Measurements from ENCODE around the gene ARL3.
"Not testable (repeated sequence)": the region's sequence is repeated elsewhere in the genome, so short reads cannot be mapped to it uniquely, and the experiment has no call there.

Gene ARL3

DNA sequence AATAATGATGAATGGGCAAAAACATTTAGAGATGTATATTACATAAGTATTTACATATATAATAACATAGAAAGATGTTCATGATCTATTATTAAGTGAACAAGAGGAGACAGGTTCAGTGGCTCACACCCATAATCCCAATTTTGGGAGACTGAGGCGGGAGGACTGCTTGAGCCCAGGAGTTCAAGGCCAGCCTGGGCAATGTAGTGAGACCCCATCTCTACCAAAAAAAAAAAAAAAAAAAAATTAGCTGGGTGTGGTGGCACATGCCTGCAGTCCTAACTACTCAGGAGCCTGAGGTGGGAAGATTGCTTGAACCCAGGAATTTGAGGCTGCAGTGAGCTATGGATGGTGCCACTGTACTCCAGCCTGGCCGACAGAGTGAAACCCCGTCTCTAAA lies 12.4 kb downstream of the ARL3 start:
- DNase-seq: no peak

DNA sequence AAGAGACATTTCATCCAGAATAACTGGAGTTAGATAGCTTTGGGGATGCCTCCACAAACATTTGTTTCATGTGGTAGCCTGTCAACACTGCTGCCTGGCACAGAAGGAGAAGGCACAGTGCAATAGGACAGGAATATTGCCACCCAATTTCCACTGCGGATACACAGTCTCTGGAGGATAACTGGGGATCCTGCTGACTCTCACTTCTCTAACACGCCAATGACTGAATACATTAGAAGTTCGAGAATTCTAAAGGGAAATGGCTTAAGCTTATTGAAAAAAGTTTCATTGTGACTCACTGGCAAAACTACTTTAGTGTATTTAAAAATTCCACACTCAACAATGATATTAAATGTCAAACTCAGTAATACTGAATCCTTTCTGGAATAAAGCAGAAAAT lies 12.9 kb downstream of the ARL3 start:
- no peak for DNase-seq

DNA sequence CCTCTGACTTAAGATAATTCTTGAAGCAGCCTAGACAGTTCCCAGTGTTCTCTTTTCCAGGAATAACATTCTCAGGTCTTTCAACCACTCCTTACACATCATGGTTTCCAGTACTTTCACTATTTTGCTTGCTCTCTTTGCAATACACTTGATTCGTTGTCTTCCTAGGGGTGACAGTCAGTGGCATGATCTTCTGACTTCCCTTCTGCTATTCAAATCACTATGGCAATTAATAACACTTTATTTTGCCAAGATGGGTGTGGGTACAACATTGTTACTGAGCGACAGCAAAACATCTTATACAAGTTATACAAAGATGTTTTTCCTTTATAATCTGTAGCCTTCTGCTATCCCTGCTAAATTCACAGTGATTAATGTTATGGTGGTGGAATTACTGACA lies 15.3 kb downstream of the ARL3 start:
- no peak for DNase-seq

DNA sequence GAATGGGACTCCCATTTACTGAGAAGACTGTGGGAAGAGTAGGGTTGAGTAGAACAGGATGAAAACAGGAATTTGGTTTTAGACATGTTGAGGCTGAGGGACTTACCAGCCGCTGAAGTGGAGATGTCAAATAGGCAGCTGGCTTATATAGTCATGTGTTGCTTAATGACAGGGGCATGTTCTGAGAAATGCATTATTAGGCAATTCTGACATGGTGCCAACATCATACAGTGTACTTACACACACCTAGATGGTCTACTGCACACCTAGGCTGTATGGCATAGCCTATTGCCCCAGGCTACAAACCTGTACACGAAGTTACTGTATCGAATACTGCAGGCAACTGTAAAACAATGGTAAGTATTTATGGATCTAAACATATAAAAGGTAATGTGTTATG lies 17.5 kb downstream of the ARL3 start:
- no peak for DNase-seq

DNA sequence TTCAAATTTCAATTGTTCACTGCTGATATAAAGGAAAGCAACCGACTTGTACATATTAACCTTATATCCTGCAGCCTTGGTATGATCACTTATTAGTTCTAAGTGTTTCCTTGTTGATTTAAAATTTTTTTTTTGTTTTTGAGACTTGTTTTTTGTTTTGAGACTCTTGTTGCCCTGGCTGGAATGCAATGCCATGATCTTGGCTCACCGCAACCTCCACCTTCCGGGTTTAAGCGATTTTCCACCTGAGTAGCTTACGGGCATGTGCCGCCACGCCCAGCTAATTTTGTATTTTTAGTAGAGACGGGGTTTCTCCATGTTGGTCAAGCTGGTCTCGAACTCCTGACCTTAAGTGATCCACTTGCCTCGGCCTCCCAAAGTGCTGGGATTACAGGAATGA lies 18.8 kb downstream of the ARL3 start:
- DNase-seq: not testable (repeated sequence)

DNA sequence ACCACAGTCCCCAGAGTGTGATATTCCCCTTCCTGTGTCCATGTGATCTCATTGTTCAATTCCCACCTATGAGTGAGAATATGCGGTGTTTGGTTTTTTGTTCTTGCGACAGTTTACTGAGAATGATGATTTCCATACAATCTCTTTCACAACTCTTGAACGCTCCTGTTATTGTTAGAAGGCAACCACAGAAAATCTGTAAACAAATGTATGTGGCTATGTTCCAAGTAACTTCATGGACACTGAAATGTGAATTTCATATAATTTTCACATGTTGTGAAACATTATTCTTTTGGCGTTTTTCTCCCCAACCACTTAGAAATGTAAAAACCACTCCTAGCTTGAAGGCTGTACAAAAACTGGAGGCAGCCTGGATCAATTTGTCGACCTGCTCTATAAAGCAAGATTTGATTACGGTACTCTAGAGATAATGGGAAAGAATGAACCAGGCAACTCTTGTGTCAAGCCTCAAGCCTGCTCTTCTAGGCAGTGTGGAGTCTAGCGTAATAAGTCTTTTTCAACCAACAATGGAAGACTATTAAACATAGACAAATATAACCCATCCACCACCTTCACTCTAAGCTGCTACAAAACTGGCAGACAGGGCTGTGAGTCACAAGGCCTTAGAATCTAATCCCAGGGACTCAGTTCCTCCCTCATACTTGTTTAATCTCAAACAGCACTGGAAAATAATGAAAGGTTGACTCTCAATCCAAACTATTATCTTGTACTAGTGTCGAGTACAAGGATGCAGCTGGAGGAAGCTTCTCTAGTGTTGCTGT lies 22.7 kb downstream of the ARL3 start:
- no peak for DNase-seq

DNA sequence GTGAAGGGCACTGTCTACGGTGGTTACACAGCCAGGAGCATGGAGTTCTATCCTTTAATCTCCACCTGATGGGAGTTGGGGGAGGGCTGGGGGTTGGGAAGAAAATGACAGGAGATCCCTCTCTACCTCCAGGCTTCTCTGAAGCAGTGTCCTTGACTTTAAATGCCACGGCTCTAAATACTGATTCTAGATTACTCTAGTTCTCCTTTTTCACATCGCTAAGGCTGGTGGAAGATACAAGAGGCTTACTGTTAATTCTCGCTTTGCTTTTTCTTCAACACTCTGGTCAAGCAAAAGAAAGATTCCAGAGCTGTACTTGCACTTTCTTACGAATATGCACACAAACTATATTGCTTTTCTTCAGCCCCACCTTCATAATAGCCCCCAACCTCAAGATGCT lies 30.5 kb downstream of the ARL3 start:
- DNase-seq: no peak

DNA sequence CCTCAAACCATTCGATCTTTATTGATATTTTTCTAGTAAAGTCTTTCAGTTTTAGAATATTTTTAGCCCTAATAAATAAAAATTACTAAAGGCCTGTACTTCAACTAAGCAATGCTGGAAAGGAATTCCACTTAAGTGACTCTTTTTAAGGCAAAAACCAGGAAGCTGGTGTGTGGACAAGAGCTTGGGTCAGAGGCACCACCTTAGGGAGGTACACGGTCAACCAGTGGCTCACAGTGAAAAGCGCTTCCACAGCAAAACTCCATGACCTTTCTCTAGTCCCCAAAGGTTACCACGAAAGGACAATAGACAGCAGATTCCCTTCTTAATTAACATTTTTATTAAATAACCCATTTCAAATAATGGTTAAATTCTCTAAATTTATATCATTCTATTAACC lies 31.2 kb downstream of the ARL3 start:
- DNase-seq: no peak

DNA sequence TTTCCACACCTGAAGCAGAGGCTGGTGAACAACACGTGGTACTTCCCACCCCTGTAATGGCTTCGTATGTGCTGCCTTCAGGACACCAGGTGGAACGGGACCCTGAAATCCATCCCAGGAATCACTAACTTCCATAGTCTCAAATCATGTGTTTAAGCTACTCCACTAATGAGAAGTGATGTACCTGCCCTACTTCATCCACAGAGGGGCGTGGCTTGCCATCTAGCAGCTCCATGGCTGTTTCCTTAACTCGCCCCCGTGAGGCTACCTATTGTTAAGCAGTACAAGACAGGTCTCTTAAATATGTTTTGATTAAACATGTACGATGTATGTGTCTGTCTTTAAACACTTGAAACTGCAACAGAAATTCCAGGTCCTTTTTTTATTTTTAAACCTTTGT lies 31.8 kb downstream of the ARL3 start:
- no peak for DNase-seq

DNA sequence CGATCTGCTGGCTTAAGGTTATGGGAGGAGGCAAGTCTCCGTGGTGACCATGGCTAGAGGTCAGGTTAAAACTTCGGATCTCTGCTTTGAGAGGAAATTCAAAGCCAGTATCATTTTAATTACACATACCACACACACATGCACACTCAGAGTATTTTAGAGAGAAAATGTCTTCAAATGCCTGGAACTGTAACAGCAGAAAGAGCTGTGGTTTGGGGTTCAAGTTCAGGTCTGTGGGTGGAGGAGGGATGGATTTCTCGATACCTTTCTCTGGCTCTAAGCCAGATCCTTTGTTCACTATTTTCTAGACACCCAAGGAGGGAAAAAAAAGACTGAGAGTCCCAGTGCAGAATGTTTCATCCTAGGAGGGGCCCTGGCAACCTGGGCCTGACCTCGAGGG lies 32.5 kb downstream of the ARL3 start:
- no peak for DNase-seq

DNA sequence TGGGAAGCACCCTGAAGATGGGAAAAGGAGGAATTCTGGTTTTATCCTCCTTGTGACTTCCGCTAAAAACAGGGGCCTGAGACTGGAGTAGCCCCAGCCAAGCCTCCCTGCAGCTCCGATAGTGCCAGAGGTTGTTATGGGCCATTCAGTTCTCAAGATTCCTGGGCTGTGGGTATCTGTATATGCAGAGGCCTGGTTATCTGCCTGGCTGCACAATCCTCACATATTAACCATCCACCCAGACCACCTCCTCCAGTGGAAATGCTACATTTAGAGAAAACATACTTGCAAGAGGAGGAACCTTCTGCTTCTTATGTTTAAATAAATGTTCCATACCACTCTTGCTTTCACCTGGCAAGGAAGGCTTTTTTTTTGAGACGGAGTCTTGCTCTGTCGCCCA lies 34.6 kb downstream of the ARL3 start:
- no peak for DNase-seq

DNA sequence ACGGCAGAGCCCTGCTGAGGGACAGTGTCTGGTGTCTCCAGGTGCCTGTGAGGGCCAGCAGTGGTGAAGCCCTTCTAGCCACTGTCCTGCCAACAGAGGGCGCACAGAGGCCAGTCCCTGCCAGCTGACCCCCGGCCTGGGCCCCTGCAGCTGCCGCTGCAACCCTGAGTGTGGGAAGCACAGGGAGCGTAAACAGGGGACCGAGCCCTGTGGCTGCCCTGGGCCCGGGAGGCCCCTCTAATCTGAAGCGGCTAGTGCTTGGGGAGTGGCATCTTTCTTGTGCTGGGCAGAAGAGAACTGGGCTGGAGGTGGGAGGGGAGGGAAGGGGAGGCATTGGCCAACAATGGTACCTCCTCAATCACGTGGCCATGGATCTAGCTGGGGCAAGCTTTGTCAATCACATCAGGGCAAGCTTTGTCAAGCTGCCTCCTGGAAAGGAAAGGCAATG lies 35.3 kb downstream of the ARL3 start:
- no peak for DNase-seq

DNA sequence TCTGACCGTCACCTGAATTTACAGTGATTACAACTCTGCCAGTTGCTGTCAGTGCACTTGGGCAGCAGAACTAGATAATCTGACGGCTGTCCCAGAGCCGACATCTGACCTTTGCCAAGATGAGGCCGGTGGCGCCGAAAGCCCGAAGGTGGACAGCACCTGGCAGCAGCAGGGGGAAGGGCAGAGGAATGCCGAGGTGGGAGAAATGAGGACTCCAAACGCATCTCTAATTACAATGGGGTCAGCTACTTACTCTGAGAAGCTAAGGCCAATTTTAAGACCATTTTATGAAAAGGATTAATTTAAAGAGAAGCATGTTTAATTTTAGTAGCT lies 36.2 kb downstream of the ARL3 start:
- no peak for DNase-seq

DNA sequence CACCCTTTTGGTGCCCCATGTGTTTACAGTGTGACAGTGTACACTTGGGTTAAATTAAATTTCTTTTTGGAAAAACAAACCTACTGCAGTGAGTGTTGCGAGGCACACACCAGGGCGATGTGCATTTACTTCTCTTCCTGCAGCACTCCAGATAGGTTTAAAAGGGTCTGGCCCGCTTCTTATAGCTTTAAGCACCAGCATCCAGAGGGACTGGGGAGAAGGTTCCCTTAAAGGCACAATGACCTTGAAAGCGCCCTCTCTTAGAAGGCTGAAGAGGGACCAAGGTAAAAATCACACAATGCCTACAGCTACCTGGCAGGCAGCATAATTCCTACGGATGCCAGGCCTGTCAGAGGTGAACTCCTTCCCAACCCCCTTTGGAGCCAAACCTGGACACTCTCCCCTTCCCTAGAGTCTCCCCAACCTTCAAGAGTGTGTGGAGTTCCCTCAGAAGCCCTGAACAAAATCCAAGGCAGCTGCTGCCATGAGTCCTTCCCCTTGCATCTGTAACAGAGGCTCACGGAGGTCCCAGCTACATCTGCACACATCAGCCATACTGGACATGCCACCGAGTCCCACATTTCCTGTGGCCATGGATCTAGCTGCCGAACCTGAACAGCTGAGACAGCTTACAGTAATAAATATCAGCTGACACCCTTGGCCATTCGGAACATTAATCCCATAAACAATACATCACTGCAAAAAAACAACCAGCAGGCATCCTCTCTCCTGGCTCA lies 36.7 kb downstream of the ARL3 start:
- DNase-seq: no peak

DNA sequence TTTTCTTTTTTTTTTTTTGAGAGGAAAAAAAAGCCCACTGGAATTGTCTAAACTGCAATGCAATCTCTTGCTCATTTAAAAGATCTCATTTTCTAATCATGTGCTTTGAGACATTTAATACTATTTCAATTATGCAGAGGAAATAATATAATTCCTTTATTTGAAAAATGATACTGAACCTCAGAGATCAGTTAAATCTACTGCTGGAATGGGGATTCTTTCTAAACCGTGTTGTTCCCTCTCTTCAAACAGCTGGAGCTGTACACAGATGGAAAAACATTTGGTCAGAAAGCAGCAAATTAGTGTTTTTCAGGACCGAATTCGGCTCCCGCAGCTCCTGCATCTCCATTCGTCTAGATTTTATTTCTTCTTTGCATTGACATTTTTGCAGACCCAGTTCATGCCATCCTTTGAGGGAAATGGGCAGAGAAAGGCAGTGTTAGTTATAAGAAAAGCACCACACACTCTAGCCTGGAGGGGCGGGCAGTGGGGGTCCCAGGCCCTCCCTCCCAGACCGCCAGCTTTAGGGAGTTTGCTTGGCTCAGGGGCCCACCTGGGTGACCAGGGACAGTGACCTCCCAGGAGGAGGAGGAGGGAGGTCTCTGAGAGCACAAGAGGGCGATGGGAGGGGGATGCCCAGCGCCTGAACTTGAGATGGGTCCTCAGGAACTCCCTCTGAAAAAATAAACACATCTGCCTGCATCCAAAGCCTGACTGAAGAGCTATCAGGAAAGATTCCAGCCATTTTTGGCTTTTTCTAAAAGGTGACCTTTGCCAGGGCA lies 37.5 kb downstream of the ARL3 start:
- DNase-seq: no peak

DNA sequence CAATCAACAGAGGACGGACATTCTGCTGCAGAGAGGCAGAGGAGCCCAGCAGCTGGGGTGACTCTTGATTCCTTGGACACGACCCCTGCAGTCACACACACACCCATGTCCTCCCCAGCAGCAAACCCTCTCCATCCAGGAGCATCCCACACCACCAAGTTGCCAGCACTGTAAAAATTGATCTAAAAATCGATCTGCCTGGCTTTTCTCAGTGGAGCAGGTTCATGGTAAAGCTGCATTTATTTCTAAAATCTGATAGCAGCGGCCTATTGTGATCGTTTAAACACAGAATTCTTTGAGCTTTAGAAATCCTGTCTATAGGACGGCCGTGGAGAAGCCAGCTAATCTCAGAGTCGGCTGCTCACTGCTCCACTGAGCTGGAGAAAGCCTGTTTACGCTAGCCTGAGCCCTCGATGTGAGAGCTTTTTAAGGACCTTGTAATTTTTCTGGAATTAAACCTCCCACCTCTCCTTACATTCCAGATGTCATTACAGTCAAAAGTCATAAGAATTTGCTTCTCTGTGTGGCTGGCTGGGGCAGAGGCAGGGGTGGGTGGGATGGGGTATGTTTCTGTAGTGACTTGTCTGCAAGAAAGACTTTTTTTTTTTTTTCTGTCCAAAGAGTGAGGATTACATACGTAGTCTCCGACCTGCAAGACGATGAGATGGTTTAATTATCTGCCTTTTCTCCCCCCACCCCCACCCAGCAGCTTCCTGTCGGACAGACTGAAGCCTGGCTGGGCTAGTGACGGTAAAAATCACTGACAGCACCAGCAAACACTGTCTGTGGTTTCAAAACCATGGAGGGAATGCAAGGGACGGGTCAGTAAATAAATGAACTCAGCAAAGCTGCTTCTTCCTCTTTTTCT lies 38.3 kb downstream of the ARL3 start:
- no peak for DNase-seq

DNA sequence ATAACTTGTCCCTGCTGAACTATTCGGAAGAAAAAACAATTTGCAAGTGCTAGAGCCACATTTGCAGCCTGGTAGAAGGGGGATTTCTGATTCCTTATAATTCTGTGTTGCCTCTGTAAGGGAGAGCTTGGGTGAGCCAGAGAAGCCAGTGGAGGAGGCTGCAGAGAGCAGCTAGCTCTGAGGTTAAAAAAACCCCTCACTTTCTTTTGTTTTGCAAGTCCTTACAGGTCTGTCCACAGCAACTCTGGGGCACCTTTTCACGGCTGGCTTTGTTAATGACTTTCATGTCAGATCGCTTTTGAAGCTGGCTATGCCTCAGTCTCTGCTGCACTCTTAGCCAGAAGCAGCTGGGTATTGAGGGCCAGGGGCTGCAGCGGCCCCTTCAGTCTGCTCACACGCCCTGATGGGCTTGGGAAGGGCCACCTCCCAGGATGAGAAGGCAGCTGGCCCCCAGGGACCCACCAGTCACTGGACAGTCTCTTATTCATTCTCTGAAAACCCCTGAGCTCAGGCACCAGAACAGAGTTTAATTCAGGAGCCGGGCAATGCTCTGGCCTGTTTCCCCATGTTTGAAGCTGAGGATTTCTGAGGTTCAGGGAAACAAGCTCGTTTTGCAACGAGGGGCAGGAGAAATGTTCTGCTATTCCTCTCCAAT lies 39.1 kb downstream of the ARL3 start:
- DNase-seq: no peak

DNA sequence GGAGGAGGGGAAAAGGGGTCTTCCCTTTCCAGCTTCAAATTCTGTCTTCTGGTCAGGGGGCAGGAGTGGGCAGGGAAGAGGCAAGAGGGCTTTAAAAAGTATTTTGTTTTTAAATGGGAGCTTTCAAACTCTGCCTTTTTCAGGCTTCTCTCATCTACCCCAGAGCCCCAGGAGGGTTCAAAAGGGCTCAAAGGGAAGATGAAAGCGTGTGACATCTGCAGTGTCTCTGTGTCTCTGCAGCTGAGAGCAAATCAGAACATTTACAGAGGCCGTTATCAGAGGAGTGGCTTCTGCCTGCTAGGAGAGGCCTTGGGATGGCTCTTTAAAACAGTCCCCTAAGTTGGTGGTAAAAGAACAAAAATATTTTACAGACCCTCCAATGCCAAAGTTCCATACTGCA lies 39.6 kb downstream of the ARL3 start:
- DNase-seq: no peak

DNA sequence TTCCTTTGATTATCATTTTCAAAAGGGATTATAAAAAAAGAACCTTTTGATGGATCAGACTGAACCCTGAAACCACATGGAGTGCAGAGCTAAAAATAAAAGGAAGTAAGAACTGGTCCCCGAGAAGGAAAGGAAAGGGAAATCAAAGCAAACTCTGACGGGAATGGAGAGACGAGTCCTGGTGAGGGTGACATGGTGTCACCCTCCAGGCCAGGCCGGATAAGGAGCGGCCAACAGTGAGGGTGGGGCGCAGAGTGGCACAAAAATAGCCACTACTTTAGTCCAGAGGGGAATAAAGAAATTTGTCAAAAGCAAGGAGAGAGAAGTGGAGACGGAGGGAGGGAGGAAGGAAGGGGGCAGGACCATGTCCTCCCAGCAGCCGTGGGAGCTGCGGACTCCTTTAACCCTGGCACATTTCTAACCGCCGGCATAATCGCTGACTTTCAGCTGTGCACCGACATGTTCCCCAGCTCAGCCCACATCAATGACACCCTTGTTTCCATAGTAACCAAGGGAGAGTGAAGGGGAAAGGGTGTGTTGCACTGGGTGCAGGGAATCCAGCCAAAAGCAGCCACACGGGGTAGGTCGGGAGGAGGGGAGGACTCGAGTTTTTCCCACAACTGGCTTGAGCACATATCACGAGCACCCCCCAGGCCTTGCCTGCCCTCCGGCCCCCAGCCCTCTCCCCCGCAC lies 40.2 kb downstream of the ARL3 start:
- DNase-seq: peak; percentile 64

DNA sequence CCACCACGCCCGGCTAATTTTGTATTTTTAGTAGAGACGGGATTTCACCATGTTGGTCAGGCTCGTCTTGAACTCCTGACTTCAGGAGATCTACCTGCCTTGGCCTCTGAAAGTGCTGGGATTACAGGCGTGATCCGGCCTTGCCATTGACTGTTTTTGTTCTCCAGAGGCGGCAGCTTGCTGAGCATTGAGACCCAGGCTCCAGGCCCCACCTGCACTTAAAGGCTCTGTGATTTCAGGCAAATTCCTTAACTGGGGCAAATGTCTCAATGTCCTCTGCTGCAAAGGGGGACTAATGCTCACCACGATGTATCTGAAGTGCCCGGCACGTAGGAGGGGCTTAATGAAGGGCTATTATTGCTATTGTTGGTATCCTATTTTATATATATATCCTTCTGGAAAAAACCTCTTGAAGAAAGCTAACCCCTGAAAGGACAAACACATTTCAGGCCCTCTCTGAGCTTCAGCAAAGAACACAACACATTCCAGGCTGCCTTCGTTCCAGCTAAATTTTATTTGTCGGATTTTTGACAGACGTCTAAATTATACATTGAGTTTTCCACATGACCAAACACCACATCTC lies 40.9 kb downstream of the ARL3 start:
- no peak for DNase-seq

DNA sequence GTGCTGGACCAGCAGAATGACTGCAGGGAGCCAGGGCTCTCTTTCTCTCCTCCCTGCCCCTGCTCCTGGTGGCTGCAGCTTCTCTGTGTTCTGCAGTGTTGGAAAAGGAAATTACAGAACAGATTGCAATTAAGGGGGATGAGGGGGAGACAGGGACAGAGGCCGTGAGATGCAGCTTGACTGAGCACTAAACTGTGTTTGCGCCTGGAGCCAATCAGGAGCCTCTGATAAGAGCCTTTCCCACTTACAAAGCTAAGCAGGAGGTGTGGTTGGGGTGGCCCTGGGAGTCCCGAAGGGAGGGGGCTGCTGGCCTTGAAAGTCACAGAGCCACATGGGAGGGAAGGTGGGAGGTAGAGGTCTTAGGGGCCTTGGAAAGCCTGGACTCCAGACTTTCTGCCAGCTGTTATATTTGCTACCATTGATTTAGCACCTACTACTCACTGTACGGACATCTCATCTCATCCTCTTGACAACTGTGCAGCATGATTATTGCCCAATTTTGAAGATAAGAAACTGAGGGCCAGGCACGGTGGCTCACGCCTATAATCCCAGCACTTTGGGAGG lies 43.2 kb downstream of the ARL3 start:
- DNase-seq: no peak
